Keratinocyte (primary cell): ENCODE measurements around the gene HLF. TPM values are rescaled to one million over a fixed set of nuclear protein-coding genes. Genes with fewer than 3 reads are reported as not detected.

Experiments
- DNase-seq: peaks from one replicate; pipeline ENCODE4 v3.0.0-alpha.2; 2011; ENCODE audit warnings: low read depth, missing footprints, low spot score
- FAIRE-seq: peaks from 2 replicates; lab custom pipeline; 2011; peaks lifted over from hg19 to GRCh38; lab: Jason Lieb, UNC
- H2AFZ ChIP-seq: 2 replicates; pipeline ENCODE4 v1.6.0; 2012; ENCODE audit warnings: low read length, control low read depth, inconsistent platforms; ENCODE audit not compliant: control insufficient read depth
- H3K27ac ChIP-seq: 2 replicates; pipeline ENCODE4 v1.5.1; 2011; ENCODE audit warnings: low read length; ENCODE audit not compliant: control insufficient read depth, insufficient read depth
- H3K27me3 ChIP-seq: 3 replicates; pipeline ENCODE4 v1.6.0; 2011; ENCODE audit warnings: low read length; ENCODE audit not compliant: control insufficient read depth, insufficient read depth; ENCODE audit errors: extremely low read depth
- H3K36me3 ChIP-seq, 2 experiments: 2 replicates in 1 of 2; 3 replicates in 1 of 2; pipeline ENCODE4 v1.5.1; 2011; ENCODE audit warnings: low read length in 2 of 2, mild to moderate bottlenecking in 1 of 2; ENCODE audit not compliant: control insufficient read depth in 2 of 2, insufficient read depth in 2 of 2; ENCODE audit errors: extremely low read depth in 1 of 2
- H3K4me1 ChIP-seq: 3 replicates; pipeline ENCODE4 v1.5.1; 2011; ENCODE audit warnings: low read length; ENCODE audit not compliant: control insufficient read depth, insufficient read depth; ENCODE audit errors: extremely low read depth
- H3K4me2 ChIP-seq: 3 replicates; pipeline ENCODE4 v1.6.0; 2011; ENCODE audit warnings: low read depth, low read length; ENCODE audit not compliant: control insufficient read depth, insufficient read depth; ENCODE audit errors: extremely low read depth
- H3K4me3 ChIP-seq, 3 experiments: fragments of 200-600 bp in 1 of 3; sonication (generic) in 1 of 3; 2 replicates in 2 of 3; 3 replicates in 1 of 3; pipeline ENCODE4 v1.5.1; 2011 to 2016; ENCODE audit warnings: low read length in 3 of 3, mild to moderate bottlenecking in 3 of 3, control low read depth in 2 of 3, inconsistent platforms in 1 of 3, low read depth in 1 of 3, mixed read lengths in 1 of 3, mixed run types in 1 of 3, moderate library complexity in 1 of 3; ENCODE audit not compliant: control insufficient read depth in 2 of 3, insufficient read depth in 2 of 3; ENCODE audit errors: extremely low read depth in 1 of 3
- H3K79me2 ChIP-seq: 2 replicates; pipeline ENCODE4 v1.6.0; 2012; ENCODE audit warnings: low read length; ENCODE audit not compliant: control insufficient read depth, insufficient read depth
- H3K9ac ChIP-seq: 3 replicates; pipeline ENCODE4 v1.6.0; 2011; ENCODE audit warnings: low read length; ENCODE audit not compliant: control insufficient read depth, insufficient read depth; ENCODE audit errors: extremely low read depth
- H3K9me1 ChIP-seq: 3 replicates; pipeline ENCODE4 v1.6.0; 2011; ENCODE audit warnings: low read length; ENCODE audit not compliant: control insufficient read depth, insufficient read depth; ENCODE audit errors: extremely low read depth
- H3K9me3 ChIP-seq: 2 replicates; pipeline ENCODE4 v1.5.1; 2012; ENCODE audit warnings: low read depth, low read length; ENCODE audit not compliant: control insufficient read depth
- H4K20me1 ChIP-seq: 3 replicates; pipeline ENCODE4 v1.6.0; 2011; ENCODE audit warnings: low read length; ENCODE audit not compliant: control insufficient read depth, insufficient read depth; ENCODE audit errors: extremely low read depth
- EZH2 ChIP-seq: IDR thresholded peaks from one replicate; pipeline ENCODE4 v1.6.1; 2012; ENCODE audit warnings: inconsistent platforms, mild to moderate bottlenecking, low read length, moderate library complexity
- dilution Hi-C: fragments of 300-500 bp; cut with MboI; formaldehyde crosslinking; loops from one replicate; pipeline ENCODE4 v1.7.0; 2020; ENCODE audit warnings: low sequenced_read_pairs; ENCODE audit not compliant: extremely low pct_ligation_motif_present
- polyA plus RNA-seq, 5 experiments: library from polyadenylated mRNA; depleted of rRNA in 3 of 5; stranded (reverse) in 3 of 5; stranded (forward) in 1 of 5; unstranded in 1 of 5; fragments of >200 nt; gene quantifications; 1 replicate in 1 of 5; 2 replicates in 3 of 5; 3 replicates in 1 of 5; pipeline versions ENCODE4 v1.2.1 to v1.2.3, GENCODE V29; 2011 to 2012; ENCODE audit warnings: missing spikeins in 2 of 5, low read depth in 1 of 5, low replicate concordance in 1 of 5
- TF ChIP-seq, protein P1 (sequence below), 3 experiments: IDR thresholded peaks in 1 of 3; conservative IDR thresholded peaks in 1 of 3; optimal IDR thresholded peaks in 1 of 3; 2 replicates in 2 of 3; 3 replicates in 1 of 3; pipeline versions ENCODE3 to v1.5.1; 2011; ENCODE audit warnings: low read length in 3 of 3, mild to moderate bottlenecking in 3 of 3, moderate library complexity in 2 of 3, control low read depth in 1 of 3, inconsistent platforms in 1 of 3; ENCODE audit not compliant: insufficient read depth in 2 of 3; ENCODE audit errors: extremely low read depth in 1 of 3

The HLF gene
- polyA plus RNA-seq, 1 donor (not counting 4 experiments of a cell fraction or from before 2014, with no cell fraction given): 0.21 TPM

GRCh38 chr17:55272711-55273578 lies 8.2 kb downstream of the HLF start:
- peaks cover 20% of the 10 kb centered on the region for H3K4me1 ChIP-seq
- H3K4me3 ChIP-seq: no peak overlapping the region
- no peaks in the 10 kb centered on the region for H3K36me3 ChIP-seq
- peak overlapping the region; percentile 20 for H3K4me2 ChIP-seq
- peaks cover 1% of the 10 kb centered on the region for H3K27me3 ChIP-seq
- no peaks in the 10 kb centered on the region for H3K9me1 ChIP-seq
- dilution Hi-C loops: no loop called here
- no peak overlapping the region for H3K27ac ChIP-seq
- DNase-seq (no peak), FAIRE-seq (no peak)
- H4K20me1 ChIP-seq: no peaks in the 10 kb centered on the region
- no peaks in the 10 kb centered on the region for H3K79me2 ChIP-seq
- TF ChIP-seq, protein P1, sequence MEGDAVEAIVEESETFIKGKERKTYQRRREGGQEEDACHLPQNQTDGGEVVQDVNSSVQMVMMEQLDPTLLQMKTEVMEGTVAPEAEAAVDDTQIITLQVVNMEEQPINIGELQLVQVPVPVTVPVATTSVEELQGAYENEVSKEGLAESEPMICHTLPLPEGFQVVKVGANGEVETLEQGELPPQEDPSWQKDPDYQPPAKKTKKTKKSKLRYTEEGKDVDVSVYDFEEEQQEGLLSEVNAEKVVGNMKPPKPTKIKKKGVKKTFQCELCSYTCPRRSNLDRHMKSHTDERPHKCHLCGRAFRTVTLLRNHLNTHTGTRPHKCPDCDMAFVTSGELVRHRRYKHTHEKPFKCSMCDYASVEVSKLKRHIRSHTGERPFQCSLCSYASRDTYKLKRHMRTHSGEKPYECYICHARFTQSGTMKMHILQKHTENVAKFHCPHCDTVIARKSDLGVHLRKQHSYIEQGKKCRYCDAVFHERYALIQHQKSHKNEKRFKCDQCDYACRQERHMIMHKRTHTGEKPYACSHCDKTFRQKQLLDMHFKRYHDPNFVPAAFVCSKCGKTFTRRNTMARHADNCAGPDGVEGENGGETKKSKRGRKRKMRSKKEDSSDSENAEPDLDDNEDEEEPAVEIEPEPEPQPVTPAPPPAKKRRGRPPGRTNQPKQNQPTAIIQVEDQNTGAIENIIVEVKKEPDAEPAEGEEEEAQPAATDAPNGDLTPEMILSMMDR (optimal IDR thresholded peaks at IDR 0.05 in 1 of 3, IDR thresholded peaks at IDR 0.05 in 1 of 3, conservative IDR thresholded peaks at IDR 0.05 in 1 of 3; ENCODE audit: extremely low read depth in 1 of 3, insufficient read depth in 2 of 3, low read length in 3 of 3): no peak
- TF ChIP-seq EZH2: no peak
- no peak overlapping the region for H3K9ac ChIP-seq
- H3K9me3 ChIP-seq: no peaks in the 10 kb centered on the region
- H2AFZ ChIP-seq: peak overlapping the region; percentile 36

GRCh38 chr17:55273579-55274354 lies 9.0 kb downstream of the HLF start:
- H3K79me2 ChIP-seq: no peaks in the 10 kb centered on the region
- no peaks in the 10 kb centered on the region for H4K20me1 ChIP-seq
- no peak overlapping the region for H3K9ac ChIP-seq
- dilution Hi-C loops: no loop called here
- peak overlapping the region; percentile 36 for H2AFZ ChIP-seq
- peak overlapping the region; percentile 20 for H3K4me2 ChIP-seq
- H3K4me1 ChIP-seq: peaks cover 20% of the 10 kb centered on the region
- no peak for FAIRE-seq
- H3K9me1 ChIP-seq: no peaks in the 10 kb centered on the region
- H3K4me3 ChIP-seq: no peak overlapping the region
- H3K9me3 ChIP-seq: no peaks in the 10 kb centered on the region
- H3K36me3 ChIP-seq: no peaks in the 10 kb centered on the region
- DNase-seq: no peak
- TF ChIP-seq EZH2: no peak
- TF ChIP-seq, protein P1 (optimal IDR thresholded peaks at IDR 0.05 in 1 of 3, IDR thresholded peaks at IDR 0.05 in 1 of 3, conservative IDR thresholded peaks at IDR 0.05 in 1 of 3; ENCODE audit: extremely low read depth in 1 of 3, insufficient read depth in 2 of 3, low read length in 3 of 3): no peak
- H3K27ac ChIP-seq: no peak overlapping the region
- H3K27me3 ChIP-seq: no peaks in the 10 kb centered on the region
